ENCODE data around the gene TSHZ2. TPM values are rescaled to one million over a fixed set of nuclear protein-coding genes. Genes with fewer than 3 reads are reported as not detected.

TSHZ2 gene
- total and polyA plus RNA-seq, 9 of the 15 experiments (the other 6 are each of a cell fraction or from before 2014, with no cell fraction given) = 0.03 to 0.20 (median 0.05) TPM; not detected in 4

- TF ChIP-seq REST (IDR thresholded peaks at IDR 0.05; ENCODE audit: borderline replicate concordance) = no peak
- TF ChIP-seq REST (CRISPR knock-in tag; IDR thresholded peaks at IDR 0.05; ENCODE audit: low read depth) = 0 out of 2 replicates have a peak, but pooled peaks have one; percentile 36
- TF ChIP-seq FIP1L1 (IDR thresholded peaks at IDR 0.05; ENCODE audit: low read depth, low read length, poor library complexity, severe bottlenecking) = no peak
- no peak for TF ChIP-seq EP400 (IDR thresholded peaks at IDR 0.05)
- TF ChIP-seq ZNF445 (CRISPR knock-in tag; IDR thresholded peaks at IDR 0.05; ENCODE audit: low read depth) = no peak
- TF ChIP-seq ZNF668 (CRISPR knock-in tag; IDR thresholded peaks at IDR 0.05) = no peak
- no peak for TF ChIP-seq CEBPB (tag; IDR thresholded peaks at IDR 0.05)
- no peak for TF ChIP-seq TARDBP (IDR thresholded peaks at IDR 0.05)
- TF ChIP-seq ZBTB12 (CRISPR knock-in tag; IDR thresholded peaks at IDR 0.05) = no peak
- peak in 1 of 3 experiments; percentile 84 for TF ChIP-seq YY1 (IDR thresholded peaks at IDR 0.05; ENCODE audit: borderline replicate concordance in 1 of 3, control insufficient read depth in 1 of 3, extremely low read depth in 1 of 3, insufficient read depth in 3 of 3, insufficient read length in 1 of 3, insufficient replicate concordance in 2 of 3, low read depth in 1 of 3, low read length in 2 of 3)
- TF ChIP-seq ZZZ3 (IDR thresholded peaks at IDR 0.05) = no peak
- peak; percentile 71 for TF ChIP-seq ZNF175 (CRISPR knock-in tag; IDR thresholded peaks at IDR 0.05; ENCODE audit: low read depth)
- TF ChIP-seq KDM1A (IDR thresholded peaks at IDR 0.05) = 0 out of 4 replicates have a peak, but pooled peaks of 1 of the 2 experiments have one; percentile 13
- TF ChIP-seq MNT (conservative IDR thresholded peaks at IDR 0.05) = no peak
- TF ChIP-seq SUPT5H (IDR thresholded peaks at IDR 0.05) = no peak
- TF ChIP-seq L3MBTL2 (IDR thresholded peaks at IDR 0.05) = no peak
Measured at GRCh38 chr20:52959125-52959524, 13.0 kb upstream of the TSHZ2 start (continued).
